Endothelial cell of umbilical vein (primary cell): Measurements from ENCODE around the gene CCDC183.

ENCODE experiments used
- CTCF ChIP-seq, 2 donors: IDR thresholded peaks; 1 replicate in 1 of 2; 2 replicates in 1 of 2; pipeline ENCODE4 v1.5.1; 2011; ENCODE audit warnings: low read length in 2 of 2, mild to moderate bottlenecking in 2 of 2, moderate library complexity in 2 of 2, control low read depth in 1 of 2, inconsistent platforms in 1 of 2, low read depth in 1 of 2; ENCODE audit not compliant: insufficient read depth in 1 of 2; ENCODE audit errors: extremely low read depth in 1 of 2
- EZH2 ChIP-seq: IDR thresholded peaks from 2 replicates; pipeline ENCODE4 v1.6.1; 2012; ENCODE audit warnings: borderline replicate concordance, low read depth, mild to moderate bottlenecking, moderate library complexity, low read length, inconsistent platforms; ENCODE audit not compliant: severe bottlenecking
- POLR2AphosphoS5 ChIP-seq: IDR thresholded peaks from 2 replicates; pipeline ENCODE4 v1.6.1; 2012; ENCODE audit warnings: low read depth, mild to moderate bottlenecking, control low read depth, low read length, moderate library complexity; ENCODE audit not compliant: insufficient read depth

GRCh38 chr9:136808806-136809158 lies 12.6 kb downstream of the CCDC183 start:
- TF ChIP-seq POLR2AphosphoS5 (no peak), CTCF (IDR thresholded peaks at IDR 0.05; ENCODE audit: extremely low read depth in 1 of 2, insufficient read depth in 1 of 2, low read depth in 1 of 2, low read length in 2 of 2) (no peak), EZH2 (no peak)
